Keratinocyte (primary cell): ENCODE results near the gene CREG2. TPM values are rescaled to one million over a fixed set of nuclear protein-coding genes. Genes with fewer than 3 reads are reported as not detected.

Experiments
- DNase-seq: peaks from one replicate; pipeline ENCODE4 v3.0.0-alpha.2; 2011; ENCODE audit warnings: low read depth, missing footprints, low spot score
- FAIRE-seq: peaks from 2 replicates; lab custom pipeline; 2011; peaks lifted over from hg19 to GRCh38; lab: Jason Lieb, UNC
- H2AFZ ChIP-seq: 2 replicates; pipeline ENCODE4 v1.6.0; 2012; ENCODE audit warnings: low read length, control low read depth, inconsistent platforms; ENCODE audit not compliant: control insufficient read depth
- H3K27ac ChIP-seq: 2 replicates; pipeline ENCODE4 v1.5.1; 2011; ENCODE audit warnings: low read length; ENCODE audit not compliant: control insufficient read depth, insufficient read depth
- H3K27me3 ChIP-seq: 3 replicates; pipeline ENCODE4 v1.6.0; 2011; ENCODE audit warnings: low read length; ENCODE audit not compliant: control insufficient read depth, insufficient read depth; ENCODE audit errors: extremely low read depth
- H3K36me3 ChIP-seq, 2 experiments: 2 replicates in 1 of 2; 3 replicates in 1 of 2; pipeline ENCODE4 v1.5.1; 2011; ENCODE audit warnings: low read length in 2 of 2, mild to moderate bottlenecking in 1 of 2; ENCODE audit not compliant: control insufficient read depth in 2 of 2, insufficient read depth in 2 of 2; ENCODE audit errors: extremely low read depth in 1 of 2
- H3K4me1 ChIP-seq: 3 replicates; pipeline ENCODE4 v1.5.1; 2011; ENCODE audit warnings: low read length; ENCODE audit not compliant: control insufficient read depth, insufficient read depth; ENCODE audit errors: extremely low read depth
- H3K4me2 ChIP-seq: 3 replicates; pipeline ENCODE4 v1.6.0; 2011; ENCODE audit warnings: low read depth, low read length; ENCODE audit not compliant: control insufficient read depth, insufficient read depth; ENCODE audit errors: extremely low read depth
- H3K4me3 ChIP-seq, 3 experiments: fragments of 200-600 bp in 1 of 3; sonication (generic) in 1 of 3; 2 replicates in 2 of 3; 3 replicates in 1 of 3; pipeline ENCODE4 v1.5.1; 2011 to 2016; ENCODE audit warnings: low read length in 3 of 3, mild to moderate bottlenecking in 3 of 3, control low read depth in 2 of 3, inconsistent platforms in 1 of 3, low read depth in 1 of 3, mixed read lengths in 1 of 3, mixed run types in 1 of 3, moderate library complexity in 1 of 3; ENCODE audit not compliant: control insufficient read depth in 2 of 3, insufficient read depth in 2 of 3; ENCODE audit errors: extremely low read depth in 1 of 3
- H3K79me2 ChIP-seq: 2 replicates; pipeline ENCODE4 v1.6.0; 2012; ENCODE audit warnings: low read length; ENCODE audit not compliant: control insufficient read depth, insufficient read depth
- H3K9ac ChIP-seq: 3 replicates; pipeline ENCODE4 v1.6.0; 2011; ENCODE audit warnings: low read length; ENCODE audit not compliant: control insufficient read depth, insufficient read depth; ENCODE audit errors: extremely low read depth
- H3K9me1 ChIP-seq: 3 replicates; pipeline ENCODE4 v1.6.0; 2011; ENCODE audit warnings: low read length; ENCODE audit not compliant: control insufficient read depth, insufficient read depth; ENCODE audit errors: extremely low read depth
- H3K9me3 ChIP-seq: 2 replicates; pipeline ENCODE4 v1.5.1; 2012; ENCODE audit warnings: low read depth, low read length; ENCODE audit not compliant: control insufficient read depth
- H4K20me1 ChIP-seq: 3 replicates; pipeline ENCODE4 v1.6.0; 2011; ENCODE audit warnings: low read length; ENCODE audit not compliant: control insufficient read depth, insufficient read depth; ENCODE audit errors: extremely low read depth
- EZH2 ChIP-seq: IDR thresholded peaks from one replicate; pipeline ENCODE4 v1.6.1; 2012; ENCODE audit warnings: inconsistent platforms, mild to moderate bottlenecking, low read length, moderate library complexity
- dilution Hi-C: fragments of 300-500 bp; cut with MboI; formaldehyde crosslinking; loops from one replicate; pipeline ENCODE4 v1.7.0; 2020; ENCODE audit warnings: low sequenced_read_pairs; ENCODE audit not compliant: extremely low pct_ligation_motif_present
- polyA plus RNA-seq, 5 experiments: library from polyadenylated mRNA; depleted of rRNA in 3 of 5; stranded (reverse) in 3 of 5; stranded (forward) in 1 of 5; unstranded in 1 of 5; fragments of >200 nt; gene quantifications; 1 replicate in 1 of 5; 2 replicates in 3 of 5; 3 replicates in 1 of 5; pipeline versions ENCODE4 v1.2.1 to v1.2.3, GENCODE V29; 2011 to 2012; ENCODE audit warnings: missing spikeins in 2 of 5, low read depth in 1 of 5, low replicate concordance in 1 of 5
- TF ChIP-seq, protein P1 (sequence below), 3 experiments: IDR thresholded peaks in 1 of 3; conservative IDR thresholded peaks in 1 of 3; optimal IDR thresholded peaks in 1 of 3; 2 replicates in 2 of 3; 3 replicates in 1 of 3; pipeline versions ENCODE3 to v1.5.1; 2011; ENCODE audit warnings: low read length in 3 of 3, mild to moderate bottlenecking in 3 of 3, moderate library complexity in 2 of 3, control low read depth in 1 of 3, inconsistent platforms in 1 of 3; ENCODE audit not compliant: insufficient read depth in 2 of 3; ENCODE audit errors: extremely low read depth in 1 of 3

CREG2 gene
- polyA plus RNA-seq, 1 donor (not counting 4 experiments of a cell fraction or from before 2014, with no cell fraction given) = 1.7 TPM

DNA sequence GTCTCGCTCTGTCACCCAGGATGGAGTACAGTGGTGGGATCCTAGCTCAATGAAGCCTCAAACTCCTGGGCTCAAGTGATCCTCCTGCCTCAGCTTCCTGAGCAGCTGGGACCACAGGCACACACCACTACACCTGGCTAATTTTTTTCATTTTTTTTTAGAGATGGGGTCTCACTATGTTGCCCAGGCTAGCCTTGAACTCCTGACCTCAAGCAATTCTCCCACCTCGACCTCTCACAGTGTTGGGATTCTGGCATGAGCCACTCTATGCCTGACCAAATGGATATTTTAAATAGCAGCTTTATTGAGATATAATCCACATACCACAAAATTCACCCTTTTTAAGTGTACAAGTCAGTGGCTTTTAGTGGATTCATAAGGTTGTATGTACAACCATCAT, 89.9 kb downstream of the CREG2 start:
- H3K4me3 ChIP-seq = no peak overlapping the region
- no peaks in the 10 kb centered on the region for H3K9me3 ChIP-seq
- H3K4me2 ChIP-seq = no peak overlapping the region
- H3K4me1 ChIP-seq = no peaks in the 10 kb centered on the region
- dilution Hi-C loops = no loop called here
- H3K36me3 ChIP-seq = peaks cover 8 to 16% of the 10 kb centered on the region in 2 experiments
- H4K20me1 ChIP-seq = peaks cover 20% of the 10 kb centered on the region
- H3K9ac ChIP-seq = no peak overlapping the region
- H3K79me2 ChIP-seq = peaks cover 91% of the 10 kb centered on the region
- TF ChIP-seq, protein P1, sequence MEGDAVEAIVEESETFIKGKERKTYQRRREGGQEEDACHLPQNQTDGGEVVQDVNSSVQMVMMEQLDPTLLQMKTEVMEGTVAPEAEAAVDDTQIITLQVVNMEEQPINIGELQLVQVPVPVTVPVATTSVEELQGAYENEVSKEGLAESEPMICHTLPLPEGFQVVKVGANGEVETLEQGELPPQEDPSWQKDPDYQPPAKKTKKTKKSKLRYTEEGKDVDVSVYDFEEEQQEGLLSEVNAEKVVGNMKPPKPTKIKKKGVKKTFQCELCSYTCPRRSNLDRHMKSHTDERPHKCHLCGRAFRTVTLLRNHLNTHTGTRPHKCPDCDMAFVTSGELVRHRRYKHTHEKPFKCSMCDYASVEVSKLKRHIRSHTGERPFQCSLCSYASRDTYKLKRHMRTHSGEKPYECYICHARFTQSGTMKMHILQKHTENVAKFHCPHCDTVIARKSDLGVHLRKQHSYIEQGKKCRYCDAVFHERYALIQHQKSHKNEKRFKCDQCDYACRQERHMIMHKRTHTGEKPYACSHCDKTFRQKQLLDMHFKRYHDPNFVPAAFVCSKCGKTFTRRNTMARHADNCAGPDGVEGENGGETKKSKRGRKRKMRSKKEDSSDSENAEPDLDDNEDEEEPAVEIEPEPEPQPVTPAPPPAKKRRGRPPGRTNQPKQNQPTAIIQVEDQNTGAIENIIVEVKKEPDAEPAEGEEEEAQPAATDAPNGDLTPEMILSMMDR (optimal IDR thresholded peaks at IDR 0.05 in 1 of 3, IDR thresholded peaks at IDR 0.05 in 1 of 3, conservative IDR thresholded peaks at IDR 0.05 in 1 of 3; ENCODE audit: extremely low read depth in 1 of 3, insufficient read depth in 2 of 3, low read length in 3 of 3) = no peak
- no peak for TF ChIP-seq EZH2
- no peaks in the 10 kb centered on the region for H3K27me3 ChIP-seq
- H2AFZ ChIP-seq = no peak overlapping the region
- no peak overlapping the region for H3K27ac ChIP-seq
- FAIRE-seq (no peak), DNase-seq (no peak)
- peaks cover 3% of the 10 kb centered on the region for H3K9me1 ChIP-seq

DNA sequence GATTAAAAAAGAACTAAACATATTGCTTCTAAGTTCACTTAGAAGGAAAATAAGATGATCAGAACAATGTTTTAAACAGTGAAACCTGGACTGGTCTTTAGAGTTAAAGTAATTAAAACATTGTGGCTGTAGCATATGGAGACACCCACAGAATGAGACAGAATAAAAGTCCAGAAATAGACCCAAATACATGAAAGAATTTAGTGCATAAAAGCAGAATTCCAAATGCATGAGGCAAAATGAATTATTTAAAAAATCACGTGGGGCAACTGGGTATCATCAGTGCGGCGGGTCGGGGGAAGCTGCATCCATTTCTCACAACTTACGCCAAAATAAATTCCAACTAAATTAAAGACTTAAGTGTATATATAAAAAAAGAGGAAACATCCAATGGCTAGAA, 90.9 kb downstream of the CREG2 start:
- H3K9ac ChIP-seq = no peak overlapping the region
- H3K9me3 ChIP-seq = no peaks in the 10 kb centered on the region
- DNase-seq = no peak
- dilution Hi-C loops = no loop called here
- H3K27me3 ChIP-seq = no peaks in the 10 kb centered on the region
- H3K4me2 ChIP-seq = no peak overlapping the region
- no peak overlapping the region for H3K27ac ChIP-seq
- no peak for FAIRE-seq
- no peak overlapping the region for H2AFZ ChIP-seq
- TF ChIP-seq, protein P1 (optimal IDR thresholded peaks at IDR 0.05 in 1 of 3, IDR thresholded peaks at IDR 0.05 in 1 of 3, conservative IDR thresholded peaks at IDR 0.05 in 1 of 3; ENCODE audit: extremely low read depth in 1 of 3, insufficient read depth in 2 of 3, low read length in 3 of 3) = no peak
- TF ChIP-seq EZH2 = no peak
- H3K79me2 ChIP-seq = peaks cover 87% of the 10 kb centered on the region
- no peaks in the 10 kb centered on the region for H3K4me1 ChIP-seq
- peaks cover 20% of the 10 kb centered on the region for H4K20me1 ChIP-seq
- H3K36me3 ChIP-seq = peaks cover 8 to 16% of the 10 kb centered on the region in 2 experiments
- H3K4me3 ChIP-seq = no peak overlapping the region
- H3K9me1 ChIP-seq = peaks cover 3% of the 10 kb centered on the region
